ENCODE results near the gene CAPN5. TPM values are rescaled to one million over a fixed set of nuclear protein-coding genes. Genes with fewer than 3 reads are reported as not detected.

CAPN5 gene
- total and polyA plus RNA-seq, 2 experiments from 2014 or later = 10.2 to 32.2 TPM

DNA sequence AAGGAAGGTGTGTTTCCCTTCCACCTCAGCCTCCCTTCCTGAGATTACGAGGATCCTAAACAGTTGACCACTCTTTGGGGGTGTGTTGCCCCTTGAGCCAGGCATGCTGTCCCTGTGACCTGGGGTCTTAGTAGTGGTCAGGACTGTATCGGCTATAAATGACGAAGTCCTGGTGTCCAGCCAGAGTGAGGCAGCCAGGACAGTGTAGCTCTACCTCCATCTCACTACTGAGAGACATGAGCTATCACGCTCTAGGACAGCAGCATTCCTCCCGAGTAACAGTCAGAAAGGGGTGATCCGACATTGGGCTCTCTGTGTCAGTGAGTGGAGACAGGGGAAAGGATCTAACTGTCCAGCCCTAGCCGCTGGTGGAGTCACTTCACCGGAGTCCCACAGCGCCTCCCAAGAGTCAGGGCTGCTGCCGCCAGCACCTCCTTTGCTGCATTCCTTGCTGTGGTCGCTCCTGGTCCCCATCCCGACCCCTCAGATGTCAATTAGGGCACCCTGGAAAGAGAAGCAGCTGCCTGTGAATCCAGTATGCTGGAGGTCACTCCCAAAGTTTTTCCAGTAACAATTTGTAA lies 35.8 kb upstream of the CAPN5 start:
- Mint-ChIP-seq H3K4me3 (no peak overlapping the region), H3K4me1 (peaks cover 7% of the 10 kb centered on the region), H3K27me3 (ENCODE audit: insufficient read depth, low read depth, poor library complexity) (peaks cover 3% of the 10 kb centered on the region), H3K27ac (no peak overlapping the region), H3K36me3 (ENCODE audit: low read depth) (no peaks in the 10 kb centered on the region), H3K9me3 (no peaks in the 10 kb centered on the region; the same call in 2 of the 3 replicates)
- Histone ChIP-seq H3F3A (replicated peaks; ENCODE audit: low read depth) (no peaks in the 10 kb centered on the region), H4K20me1 (replicated peaks; ENCODE audit: insufficient read depth) (no peaks in the 10 kb centered on the region; the same call in 1 of the 2 replicates), H3K36me3 (ENCODE audit: insufficient read depth) (no peaks in the 10 kb centered on the region), H3K4me3 (no peak overlapping the region), H3K79me2 (replicated peaks; ENCODE audit: insufficient read depth) (no peaks in the 10 kb centered on the region), H3K27me3 (ENCODE audit: insufficient read depth) (no peaks in the 10 kb centered on the region), H3K4me2 (no peak overlapping the region), H3K9me2 (ENCODE audit: insufficient read depth) (no peaks in the 10 kb centered on the region), H3K27ac (ENCODE audit: low read depth) (no peak overlapping the region), H3K4me1 (ENCODE audit: insufficient read depth) (peaks cover 7% of the 10 kb centered on the region; the same call in 1 of the 2 replicates), H2AFZ (0 out of 2 replicates have a peak overlapping the region, but pooled peaks have one; percentile 52)
- DNase-seq (ENCODE audit: low spot score) (no peak), ATAC-seq (peak; percentile 76)
- TF ChIP-seq CTCF (conservative IDR thresholded peaks at IDR 0.05; ENCODE audit: low read depth in 2 of 2) = peak; percentile 18 to 49; a peak in 2 of 4 replicates
- TF ChIP-seq STAT1 (IDR thresholded peaks at IDR 0.05; ENCODE audit: unreplicated experiment) = no peak

- DNase-seq (ENCODE audit: low spot score) (no peak), ATAC-seq (no peak)
- no peak overlapping the region for H3K4me3 Mint-ChIP-seq
- no peaks in the 10 kb centered on the region for H3K79me2 ChIP-seq (replicated peaks; ENCODE audit: insufficient read depth)
- H3K27me3 ChIP-seq (ENCODE audit: insufficient read depth) = no peaks in the 10 kb centered on the region
- H3K4me1 Mint-ChIP-seq = peaks cover 7% of the 10 kb centered on the region
- H3K4me1 ChIP-seq (ENCODE audit: insufficient read depth) = peaks cover 7% of the 10 kb centered on the region; the same call in 1 of the 2 replicates
- H3K27ac ChIP-seq (ENCODE audit: low read depth) = no peak overlapping the region
- H3K9me3 Mint-ChIP-seq = no peaks in the 10 kb centered on the region; the same call in 2 of the 3 replicates
- H3K36me3 ChIP-seq (ENCODE audit: insufficient read depth) = no peaks in the 10 kb centered on the region
- H3K9me2 ChIP-seq (ENCODE audit: insufficient read depth) = no peaks in the 10 kb centered on the region
- H2AFZ ChIP-seq = no peak overlapping the region
- H3K27ac Mint-ChIP-seq = no peak overlapping the region
- no peaks in the 10 kb centered on the region for H3K36me3 Mint-ChIP-seq (ENCODE audit: low read depth)
- H3K4me3 ChIP-seq = no peak overlapping the region
- H3F3A ChIP-seq (replicated peaks; ENCODE audit: low read depth) = no peaks in the 10 kb centered on the region
- H3K27me3 Mint-ChIP-seq (ENCODE audit: insufficient read depth, low read depth, poor library complexity) = peaks cover 3% of the 10 kb centered on the region
- H4K20me1 ChIP-seq (replicated peaks; ENCODE audit: insufficient read depth) = no peaks in the 10 kb centered on the region; the same call in 1 of the 2 replicates
- no peak overlapping the region for H3K4me2 ChIP-seq
- TF ChIP-seq, protein P1, sequence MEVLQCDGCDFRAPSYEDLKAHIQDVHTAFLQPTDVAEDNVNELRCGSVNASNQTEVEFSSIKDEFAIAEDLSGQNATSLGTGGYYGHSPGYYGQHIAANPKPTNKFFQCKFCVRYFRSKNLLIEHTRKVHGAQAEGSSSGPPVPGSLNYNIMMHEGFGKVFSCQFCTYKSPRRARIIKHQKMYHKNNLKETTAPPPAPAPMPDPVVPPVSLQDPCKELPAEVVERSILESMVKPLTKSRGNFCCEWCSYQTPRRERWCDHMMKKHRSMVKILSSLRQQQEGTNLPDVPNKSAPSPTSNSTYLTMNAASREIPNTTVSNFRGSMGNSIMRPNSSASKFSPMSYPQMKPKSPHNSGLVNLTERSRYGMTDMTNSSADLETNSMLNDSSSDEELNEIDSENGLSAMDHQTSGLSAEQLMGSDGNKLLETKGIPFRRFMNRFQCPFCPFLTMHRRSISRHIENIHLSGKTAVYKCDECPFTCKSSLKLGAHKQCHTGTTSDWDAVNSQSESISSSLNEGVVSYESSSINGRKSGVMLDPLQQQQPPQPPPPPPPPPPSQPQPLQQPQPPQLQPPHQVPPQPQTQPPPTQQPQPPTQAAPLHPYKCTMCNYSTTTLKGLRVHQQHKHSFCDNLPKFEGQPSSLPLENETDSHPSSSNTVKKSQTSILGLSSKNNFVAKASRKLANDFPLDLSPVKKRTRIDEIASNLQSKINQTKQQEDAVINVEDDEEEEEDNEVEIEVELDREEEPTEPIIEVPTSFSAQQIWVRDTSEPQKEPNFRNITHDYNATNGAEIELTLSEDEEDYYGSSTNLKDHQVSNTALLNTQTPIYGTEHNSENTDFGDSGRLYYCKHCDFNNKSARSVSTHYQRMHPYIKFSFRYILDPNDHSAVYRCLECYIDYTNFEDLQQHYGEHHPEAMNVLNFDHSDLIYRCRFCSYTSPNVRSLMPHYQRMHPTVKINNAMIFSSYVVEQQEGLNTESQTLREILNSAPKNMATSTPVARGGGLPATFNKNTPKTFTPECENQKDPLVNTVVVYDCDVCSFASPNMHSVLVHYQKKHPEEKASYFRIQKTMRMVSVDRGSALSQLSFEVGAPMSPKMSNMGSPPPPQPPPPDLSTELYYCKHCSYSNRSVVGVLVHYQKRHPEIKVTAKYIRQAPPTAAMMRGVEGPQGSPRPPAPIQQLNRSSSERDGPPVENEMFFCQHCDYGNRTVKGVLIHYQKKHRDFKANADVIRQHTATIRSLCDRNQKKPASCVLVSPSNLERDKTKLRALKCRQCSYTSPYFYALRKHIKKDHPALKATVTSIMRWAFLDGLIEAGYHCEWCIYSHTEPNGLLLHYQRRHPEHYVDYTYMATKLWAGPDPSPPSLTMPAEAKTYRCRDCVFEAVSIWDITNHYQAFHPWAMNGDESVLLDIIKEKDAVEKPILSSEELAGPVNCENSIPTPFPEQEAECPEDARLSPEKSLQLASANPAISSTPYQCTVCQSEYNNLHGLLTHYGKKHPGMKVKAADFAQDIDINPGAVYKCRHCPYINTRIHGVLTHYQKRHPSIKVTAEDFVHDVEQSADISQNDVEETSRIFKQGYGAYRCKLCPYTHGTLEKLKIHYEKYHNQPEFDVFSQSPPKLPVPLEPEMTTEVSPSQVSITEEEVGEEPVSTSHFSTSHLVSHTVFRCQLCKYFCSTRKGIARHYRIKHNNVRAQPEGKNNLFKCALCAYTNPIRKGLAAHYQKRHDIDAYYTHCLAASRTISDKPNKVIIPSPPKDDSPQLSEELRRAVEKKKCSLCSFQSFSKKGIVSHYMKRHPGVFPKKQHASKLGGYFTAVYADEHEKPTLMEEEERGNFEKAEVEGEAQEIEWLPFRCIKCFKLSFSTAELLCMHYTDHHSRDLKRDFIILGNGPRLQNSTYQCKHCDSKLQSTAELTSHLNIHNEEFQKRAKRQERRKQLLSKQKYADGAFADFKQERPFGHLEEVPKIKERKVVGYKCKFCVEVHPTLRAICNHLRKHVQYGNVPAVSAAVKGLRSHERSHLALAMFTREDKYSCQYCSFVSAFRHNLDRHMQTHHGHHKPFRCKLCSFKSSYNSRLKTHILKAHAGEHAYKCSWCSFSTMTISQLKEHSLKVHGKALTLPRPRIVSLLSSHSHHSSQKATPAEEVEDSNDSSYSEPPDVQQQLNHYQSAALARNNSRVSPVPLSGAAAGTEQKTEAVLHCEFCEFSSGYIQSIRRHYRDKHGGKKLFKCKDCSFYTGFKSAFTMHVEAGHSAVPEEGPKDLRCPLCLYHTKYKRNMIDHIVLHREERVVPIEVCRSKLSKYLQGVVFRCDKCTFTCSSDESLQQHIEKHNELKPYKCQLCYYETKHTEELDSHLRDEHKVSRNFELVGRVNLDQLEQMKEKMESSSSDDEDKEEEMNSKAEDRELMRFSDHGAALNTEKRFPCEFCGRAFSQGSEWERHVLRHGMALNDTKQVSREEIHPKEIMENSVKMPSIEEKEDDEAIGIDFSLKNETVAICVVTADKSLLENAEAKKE (CRISPR knock-in tag; IDR thresholded peaks at IDR 0.05) = no peak
- TF ChIP-seq ZNF114 (CRISPR knock-in tag; IDR thresholded peaks at IDR 0.05) (no peak), NANOG (IDR thresholded peaks at IDR 0.05; ENCODE audit: borderline replicate concordance) (no peak), ETS1 (IDR thresholded peaks at IDR 0.05) (no peak), CTCF (conservative IDR thresholded peaks at IDR 0.05; ENCODE audit: low read depth in 2 of 2) (no peak), EZH2 (IDR thresholded peaks at IDR 0.05; ENCODE audit: low read depth, unreplicated experiment) (no peak), EZH2phosphoT487 (IDR thresholded peaks at IDR 0.05; ENCODE audit: unreplicated experiment) (no peak)
Measured at GRCh38 chr11:77031599-77031998, 35.2 kb upstream of the CAPN5 start.

Measured in GM23338 (cell line).